Uterus (tissue), 2 donors: ENCODE data around the gene TRAF4.

Experiments
- POLR2A ChIP-seq, 2 donors: fragments of 450-650 bp; IDR thresholded peaks; one replicate each; pipeline ENCODE4 v1.6.1; 2016; ENCODE audit warnings: antibody characterized with exemption in 2 of 2, mild to moderate bottlenecking in 1 of 2, moderate library complexity in 1 of 2
- TF ChIP-seq, protein P1 (sequence below), 4 experiments: fragments of 200-600 bp in 2 of 4; fragments of 450-650 bp in 2 of 4; sonication (generic) in 2 of 4; IDR thresholded peaks; one replicate each; pipeline ENCODE4 v1.5.1; 2016 to 2019; ENCODE audit warnings: antibody characterized with exemption in 4 of 4, mild to moderate bottlenecking in 2 of 4, moderate library complexity in 1 of 4

DNA sequence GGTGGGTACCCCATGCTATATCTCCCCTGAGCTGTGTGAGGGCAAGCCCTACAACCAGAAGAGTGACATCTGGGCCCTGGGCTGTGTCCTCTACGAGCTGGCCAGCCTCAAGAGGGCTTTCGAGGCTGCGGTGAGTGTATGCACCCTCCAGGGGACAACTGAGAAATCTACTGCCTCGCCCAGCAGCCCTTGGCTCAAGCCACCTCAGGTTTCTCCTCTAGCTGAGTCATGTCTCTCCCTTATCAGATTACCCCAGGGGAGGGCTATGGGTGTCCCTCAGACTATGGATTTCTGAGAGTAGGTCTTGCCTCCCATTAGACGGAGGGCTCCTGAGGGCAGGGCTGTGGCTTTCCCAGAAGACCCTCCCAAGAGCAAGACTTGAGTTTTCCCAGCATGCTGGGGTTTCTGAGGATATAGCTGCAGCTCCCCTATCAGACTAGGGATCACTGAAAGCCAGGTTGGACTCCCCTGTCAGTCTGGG is 8.5 kb upstream of the TRAF4 start:
- TF ChIP-seq, protein P1, sequence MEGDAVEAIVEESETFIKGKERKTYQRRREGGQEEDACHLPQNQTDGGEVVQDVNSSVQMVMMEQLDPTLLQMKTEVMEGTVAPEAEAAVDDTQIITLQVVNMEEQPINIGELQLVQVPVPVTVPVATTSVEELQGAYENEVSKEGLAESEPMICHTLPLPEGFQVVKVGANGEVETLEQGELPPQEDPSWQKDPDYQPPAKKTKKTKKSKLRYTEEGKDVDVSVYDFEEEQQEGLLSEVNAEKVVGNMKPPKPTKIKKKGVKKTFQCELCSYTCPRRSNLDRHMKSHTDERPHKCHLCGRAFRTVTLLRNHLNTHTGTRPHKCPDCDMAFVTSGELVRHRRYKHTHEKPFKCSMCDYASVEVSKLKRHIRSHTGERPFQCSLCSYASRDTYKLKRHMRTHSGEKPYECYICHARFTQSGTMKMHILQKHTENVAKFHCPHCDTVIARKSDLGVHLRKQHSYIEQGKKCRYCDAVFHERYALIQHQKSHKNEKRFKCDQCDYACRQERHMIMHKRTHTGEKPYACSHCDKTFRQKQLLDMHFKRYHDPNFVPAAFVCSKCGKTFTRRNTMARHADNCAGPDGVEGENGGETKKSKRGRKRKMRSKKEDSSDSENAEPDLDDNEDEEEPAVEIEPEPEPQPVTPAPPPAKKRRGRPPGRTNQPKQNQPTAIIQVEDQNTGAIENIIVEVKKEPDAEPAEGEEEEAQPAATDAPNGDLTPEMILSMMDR (IDR thresholded peaks at IDR 0.05), result no peak
- no peak for TF ChIP-seq POLR2A (IDR thresholded peaks at IDR 0.05)
